ENCODE measurements around the gene NEB. TPM values are rescaled to one million over a fixed set of nuclear protein-coding genes. Genes with fewer than 3 reads are reported as not detected.
"Not testable (repeated sequence)": the region's sequence is repeated elsewhere in the genome, so short reads cannot be mapped to it uniquely, and the experiment has no call there.

Gene NEB
- total RNA-seq, 1 donor from 2014 or later, result 10.9 TPM

GRCh38 chr2:151761193-151761592, 26.9 kb upstream of the NEB start:
- no peak for DNase-seq (ENCODE audit: low spot score)
- intact Hi-C loops (cut with DNase I), result no loop called here

- intact Hi-C loops (cut with DNase I), result no loop called here
- DNase-seq (ENCODE audit: low spot score), result no peak
These were observed 25.9 kb upstream of the NEB start for GRCh38 chr2:151760139-151760650.

GRCh38 chr2:151758744-151759143, 24.5 kb upstream of the NEB start:
- no peak for DNase-seq (ENCODE audit: low spot score)
- intact Hi-C loops (cut with DNase I), result no loop called here

GRCh38 chr2:151757861-151758260, 23.6 kb upstream of the NEB start:
- DNase-seq (ENCODE audit: low spot score), result no peak
- intact Hi-C loops (cut with DNase I), result no loop called here

- DNase-seq (ENCODE audit: low spot score), result no peak
- intact Hi-C loops (cut with DNase I), result no loop called here
These were observed 22.5 kb upstream of the NEB start for GRCh38 chr2:151756820-151757219.

GRCh38 chr2:151754253-151754897, 20.1 kb upstream of the NEB start:
- intact Hi-C loops (cut with DNase I), result no loop called here
- no peak for DNase-seq (ENCODE audit: low spot score)

- no peak for DNase-seq (ENCODE audit: low spot score)
- intact Hi-C loops (cut with DNase I), result no loop called here
These were observed 19.3 kb upstream of the NEB start for GRCh38 chr2:151753540-151753939.

- DNase-seq (ENCODE audit: low spot score); intact Hi-C loops (cut with DNase I): not testable (repeated sequence)
These were observed 11.0 kb upstream of the NEB start for GRCh38 chr2:151745261-151745660.

- no peak for DNase-seq (ENCODE audit: low spot score)
- intact Hi-C loops (cut with DNase I), result no loop called here
These were observed 3.9 kb downstream of the NEB start for GRCh38 chr2:151730262-151730975.

- intact Hi-C loops (cut with DNase I), result no loop called here
- DNase-seq (ENCODE audit: low spot score), result no peak
These were observed 4.4 kb downstream of the NEB start for GRCh38 chr2:151729837-151730236.

GRCh38 chr2:151729415-151729811, 4.9 kb downstream of the NEB start:
- intact Hi-C loops (cut with DNase I), result no loop called here
- no peak for DNase-seq (ENCODE audit: low spot score)

- intact Hi-C loops (cut with DNase I), result no loop called here
- no peak for DNase-seq (ENCODE audit: low spot score)
These were observed 5.4 kb downstream of the NEB start for GRCh38 chr2:151728804-151729414.

GRCh38 chr2:151727593-151728552, 6.4 kb downstream of the NEB start:
- intact Hi-C loops (cut with DNase I), result no loop called here
- DNase-seq (ENCODE audit: low spot score), result no peak

- no peak for DNase-seq (ENCODE audit: low spot score)
- intact Hi-C loops (cut with DNase I), result no loop called here
These were observed 13.1 kb downstream of the NEB start for GRCh38 chr2:151721161-151721560.

GRCh38 chr2:151720521-151720920, 13.8 kb downstream of the NEB start:
- DNase-seq (ENCODE audit: low spot score), result no peak
- intact Hi-C loops (cut with DNase I), result no loop called here

- intact Hi-C loops (cut with DNase I), result no loop called here
- DNase-seq (ENCODE audit: low spot score), result no peak
These were observed 15.5 kb downstream of the NEB start for GRCh38 chr2:151718796-151719195.

GRCh38 chr2:151718247-151718646, 16.0 kb downstream of the NEB start:
- intact Hi-C loops (cut with DNase I), result no loop called here
- DNase-seq (ENCODE audit: low spot score), result no peak

GRCh38 chr2:151716721-151717120, 17.6 kb downstream of the NEB start:
- intact Hi-C loops (cut with DNase I), result no loop called here
- no peak for DNase-seq (ENCODE audit: low spot score)

GRCh38 chr2:151713291-151713903, 20.9 kb downstream of the NEB start:
- intact Hi-C loops (cut with DNase I), result no loop called here
- DNase-seq (ENCODE audit: low spot score), result no peak
